H1 (cell line): ENCODE results near the gene YAP1. TPM values are rescaled to one million over a fixed set of nuclear protein-coding genes. Genes with fewer than 3 reads are reported as not detected.

Source experiments
- CTCF ChIA-PET: fragments of 300-600 bp; sonication (Branson Sonifier 250); formaldehyde crosslinking; loops from one replicate; lab custom pipeline; 2021; ENCODE audit not compliant: partially characterized antibody; lab: Charles Lee
- POLR2A ChIA-PET: fragments of 300-600 bp; sonication (Branson Sonifier 250); formaldehyde crosslinking; loops from one replicate; lab custom pipeline; 2021; ENCODE audit warnings: inconsistent platforms; ENCODE audit not compliant: partially characterized antibody; lab: Charles Lee
- DNase-seq, 2 experiments: peaks; one replicate each; pipeline versions ENCODE4 v3.0.0 to v3.0.0-alpha.2; 2010 to 2022; ENCODE audit warnings: low spot score in 2 of 2, low read depth in 1 of 2, mixed read lengths in 1 of 2
- FAIRE-seq: peaks from 2 replicates; lab custom pipeline; 2011; peaks lifted over from hg19 to GRCh38; lab: Jason Lieb, UNC
- H2AFZ ChIP-seq: 2 replicates; pipeline ENCODE4 v1.8.1; 2012; ENCODE audit warnings: low read length, inconsistent platforms
- H2AK5ac ChIP-seq: 2 replicates; pipeline ENCODE4 v1.6.1; 2013; ENCODE audit warnings: low read depth, low read length
- H2BK120ac ChIP-seq: replicated peaks from 2 replicates; pipeline ENCODE3; 2013; ENCODE audit warnings: low read depth, low read length, inconsistent platforms
- H2BK12ac ChIP-seq: 2 replicates; pipeline ENCODE4 v1.6.1; 2013; ENCODE audit warnings: low read depth, low read length
- H2BK15ac ChIP-seq: 2 replicates; pipeline ENCODE4 v1.6.1; 2013; ENCODE audit warnings: low read length
- H2BK20ac ChIP-seq: 2 replicates; pipeline ENCODE4 v1.6.1; 2013; ENCODE audit warnings: low read length
- H2BK5ac ChIP-seq: 2 replicates; pipeline ENCODE4 v1.6.1; 2013; ENCODE audit warnings: low read depth, low read length
- H3K14ac ChIP-seq: 2 replicates; pipeline ENCODE4 v1.6.1; 2013; ENCODE audit warnings: inconsistent platforms; ENCODE audit not compliant: insufficient read length
- H3K18ac ChIP-seq: 2 replicates; pipeline ENCODE4 v1.6.1; 2013; ENCODE audit warnings: low read length; ENCODE audit errors: extremely low read depth
- H3K23ac ChIP-seq: 2 replicates; pipeline ENCODE4 v1.6.1; 2013; ENCODE audit warnings: inconsistent platforms; ENCODE audit not compliant: insufficient read length
- H3K23me2 ChIP-seq: 2 replicates; pipeline ENCODE4 v1.6.1; 2013; ENCODE audit warnings: low read depth, low read length
- H3K27ac ChIP-seq: 2 replicates; pipeline ENCODE4 v1.6.1; 2011; ENCODE audit warnings: low read depth, low read length, inconsistent platforms
- H3K27me3 ChIP-seq, 4 experiments: replicated peaks in 1 of 4; 1 replicate in 1 of 4; 2 replicates in 3 of 4; pipeline versions ENCODE4 v1.6.1 to v1.8.1; 2011 to 2013; ENCODE audit warnings: low read length in 3 of 4, mild to moderate bottlenecking in 3 of 4, inconsistent platforms in 2 of 4, mixed read lengths in 2 of 4, moderate library complexity in 1 of 4; ENCODE audit not compliant: control insufficient read depth in 3 of 4, insufficient read depth in 3 of 4; ENCODE audit errors: extremely low read depth in 1 of 4
- H3K36me3 ChIP-seq, 4 experiments: 2 replicates each; pipeline versions ENCODE4 v1.6.1 to v1.8.1; 2011 to 2013; ENCODE audit warnings: mild to moderate bottlenecking in 4 of 4, low read length in 3 of 4, moderate library complexity in 2 of 4, control low read depth in 1 of 4, inconsistent platforms in 1 of 4; ENCODE audit not compliant: insufficient read depth in 4 of 4, control insufficient read depth in 2 of 4
- H3K4ac ChIP-seq: replicated peaks from 2 replicates; pipeline ENCODE3; 2013; ENCODE audit warnings: low read length, low read depth, mixed read lengths, inconsistent platforms; ENCODE audit not compliant: insufficient read length
- H3K4me1 ChIP-seq, 4 experiments: replicated peaks in 1 of 4; 1 replicate in 1 of 4; 2 replicates in 3 of 4; pipeline versions ENCODE4 v1.6.1 to v1.8.1; 2011 to 2013; ENCODE audit warnings: low read length in 3 of 4, inconsistent platforms in 2 of 4, mixed read lengths in 1 of 4; ENCODE audit not compliant: insufficient read depth in 4 of 4, control insufficient read depth in 3 of 4
- H3K4me2 ChIP-seq, 2 experiments: 2 replicates each; pipeline versions ENCODE4 v1.6.1 to v1.8.1; 2011 to 2013; ENCODE audit warnings: low read depth in 2 of 2, low read length in 2 of 2, control low read depth in 1 of 2, inconsistent platforms in 1 of 2, mild to moderate bottlenecking in 1 of 2; ENCODE audit not compliant: insufficient read depth in 1 of 2
- H3K4me3 ChIP-seq, 4 experiments: fragments of 200-600, 300-600 bp in 1 of 4; sonication (generic), shearing (Covaris generic), sonication (Bioruptor Twin) in 1 of 4; 2 replicates each; pipeline versions ENCODE4 v1.5.1 to v1.8.1; 2011 to 2016; ENCODE audit warnings: low read length in 4 of 4, low read depth in 3 of 4, control low read depth in 2 of 4, inconsistent platforms in 2 of 4, mild to moderate bottlenecking in 2 of 4, mixed read lengths in 1 of 4, moderate library complexity in 1 of 4; ENCODE audit not compliant: insufficient read depth in 2 of 4; ENCODE audit errors: extremely low read depth in 1 of 4
- H3K56ac ChIP-seq: replicated peaks from 2 replicates; pipeline ENCODE3; 2013; ENCODE audit warnings: low read depth, mild to moderate bottlenecking, mixed read lengths, low read length, inconsistent platforms; ENCODE audit not compliant: insufficient read length
- H3K79me1 ChIP-seq: 2 replicates; pipeline ENCODE4 v1.6.1; 2013; ENCODE audit warnings: low read depth, low read length, control low read depth
- H3K79me2 ChIP-seq, 2 experiments: 2 replicates each; pipeline versions ENCODE4 v1.6.1 to v1.8.1; 2012 to 2013; ENCODE audit warnings: low read length in 2 of 2, mild to moderate bottlenecking in 2 of 2, inconsistent platforms in 1 of 2; ENCODE audit not compliant: insufficient read depth in 2 of 2, control insufficient read depth in 1 of 2
- H3K9ac ChIP-seq, 4 experiments: replicated peaks in 1 of 4; 1 replicate in 1 of 4; 2 replicates in 3 of 4; pipeline versions ENCODE4 v1.6.1 to v1.8.1; 2011 to 2013; ENCODE audit warnings: low read depth in 3 of 4, low read length in 3 of 4, control low read depth in 2 of 4, mild to moderate bottlenecking in 2 of 4, moderate library complexity in 2 of 4, inconsistent platforms in 1 of 4; ENCODE audit errors: extremely low read depth in 1 of 4
- H3K9me3 ChIP-seq, 2 experiments: 2 replicates each; pipeline versions ENCODE4 v1.6.1 to v1.8.1; 2012 to 2013; ENCODE audit warnings: mild to moderate bottlenecking in 2 of 2, moderate library complexity in 2 of 2, control low read depth in 1 of 2, inconsistent platforms in 1 of 2, low read depth in 1 of 2, low read length in 1 of 2, mixed read lengths in 1 of 2; ENCODE audit not compliant: insufficient read depth in 2 of 2
- H4K20me1 ChIP-seq, 2 experiments: replicated peaks in 1 of 2; 2 replicates each; pipeline versions ENCODE3 to v1.8.1; 2011 to 2013; ENCODE audit warnings: inconsistent platforms in 2 of 2, low read length in 2 of 2, mild to moderate bottlenecking in 1 of 2; ENCODE audit not compliant: insufficient read depth in 2 of 2, control insufficient read depth in 1 of 2
- H4K5ac ChIP-seq: 2 replicates; pipeline ENCODE4 v1.6.1; 2013; ENCODE audit warnings: low read length, low read depth, mixed read lengths, inconsistent platforms; ENCODE audit not compliant: insufficient read length
- H4K8ac ChIP-seq: 2 replicates; pipeline ENCODE4 v1.8.0; 2013; ENCODE audit warnings: mild to moderate bottlenecking, moderate library complexity, low read length, inconsistent platforms; ENCODE audit not compliant: insufficient read depth; ENCODE audit errors: extremely low read depth
- H4K91ac ChIP-seq: replicated peaks from 2 replicates; pipeline ENCODE3; 2013; ENCODE audit warnings: low read length, mixed read lengths, inconsistent platforms; ENCODE audit not compliant: insufficient read length
- ATF2 ChIP-seq: IDR thresholded peaks from 2 replicates; pipeline ENCODE4 v1.6.1; 2012; ENCODE audit warnings: low read length, inconsistent platforms
- BACH1 ChIP-seq: IDR thresholded peaks from 2 replicates; pipeline ENCODE4 v1.6.1; 2012; ENCODE audit warnings: low read length, improper control_type of control experiment
- CHD1 ChIP-seq: IDR thresholded peaks from 2 replicates; pipeline ENCODE4 v1.6.1; 2012; ENCODE audit warnings: low read depth, low read length, improper control_type of control experiment
- EZH2 ChIP-seq: fragments of 200-600 bp; sonication (generic); IDR thresholded peaks from 2 replicates; pipeline ENCODE4 v1.7.1; 2012; ENCODE audit warnings: low read depth, mild to moderate bottlenecking, moderate library complexity, low read length, inconsistent platforms; ENCODE audit not compliant: severe bottlenecking
- FOSL1 ChIP-seq: IDR thresholded peaks from 2 replicates; pipeline ENCODE4 v1.6.1; 2011; ENCODE audit warnings: mild to moderate bottlenecking, low read depth, low read length, moderate library complexity; ENCODE audit not compliant: insufficient read depth
- JUN ChIP-seq: IDR thresholded peaks from 2 replicates; pipeline ENCODE4 v1.6.1; 2011; ENCODE audit warnings: low read depth, mild to moderate bottlenecking, improper control_type of control experiment, low read length
- KDM5A ChIP-seq: fragments of 200-600 bp; IDR thresholded peaks from 2 replicates; pipeline ENCODE4 v1.7.1; 2012; ENCODE audit warnings: mild to moderate bottlenecking, low read length, inconsistent platforms, mixed read lengths
- POU5F1 ChIP-seq: IDR thresholded peaks from 2 replicates; pipeline ENCODE4 v1.6.1; 2011; ENCODE audit warnings: low read depth, mild to moderate bottlenecking, low read length, moderate library complexity
- RAD21 ChIP-seq, 2 experiments: IDR thresholded peaks in 1 of 2; conservative IDR thresholded peaks in 1 of 2; 2 replicates each; pipeline ENCODE4 v1.6.1; 2011; ENCODE audit warnings: low read depth in 2 of 2, low read length in 2 of 2, improper control_type of control experiment in 1 of 2, inconsistent platforms in 1 of 2, mild to moderate bottlenecking in 1 of 2, moderate library complexity in 1 of 2
- RFX5 ChIP-seq: IDR thresholded peaks from 2 replicates; pipeline ENCODE4 v1.6.1; 2011; ENCODE audit warnings: low read depth, low read length, improper control_type of control experiment, borderline replicate concordance
- SUZ12 ChIP-seq: fragments of 200-600 bp; sonication (generic); IDR thresholded peaks from 2 replicates; pipeline ENCODE4 v1.6.1; 2012; ENCODE audit warnings: mild to moderate bottlenecking, inconsistent platforms, low read length, moderate library complexity, mixed read lengths
- TCF12 ChIP-seq: IDR thresholded peaks from 2 replicates; pipeline ENCODE4 v1.6.1; 2011; ENCODE audit warnings: low read depth, mild to moderate bottlenecking, low read length
- ZNF274 ChIP-seq: IDR thresholded peaks from 2 replicates; pipeline ENCODE4 v1.7.0; 2012; ENCODE audit warnings: low read length, borderline replicate concordance; ENCODE audit errors: extremely low read depth
- WGBS, 2 experiments: shearing (Covaris generic) in 1 of 2; methylation state at CpG; one replicate each; pipeline versions ENCODE4 v1.1.6 to v1.1.7; 2013 to 2015; ENCODE audit warnings: low lambda C conversion rate in 2 of 2, mixed read lengths in 2 of 2, inconsistent platforms in 1 of 2, low coverage in 1 of 2, missing lambda C conversion rate in 1 of 2; ENCODE audit not compliant: insufficient replicate concordance in 2 of 2, insufficient coverage in 1 of 2, insufficient read length in 1 of 2; ENCODE audit errors: extremely low coverage in 1 of 2, missing lambda C conversion rate in 1 of 2; 5-methylcytosine and 5-hydroxymethylcytosine counted together
- polyA plus RNA-seq, 7 experiments: library from polyadenylated mRNA; depleted of rRNA in 3 of 7; stranded (reverse) in 5 of 7; unstranded in 2 of 7; fragments of >200 nt in 5 of 7; fragments of 200-250 nt in 2 of 7; gene quantifications; 1 replicate in 5 of 7; 2 replicates in 1 of 7; 4 replicates in 1 of 7; pipeline versions ENCODE4 v1.2.1 to v1.2.3, GENCODE V29; 2011 to 2013; ENCODE audit warnings: missing spikeins in 2 of 7, mixed read lengths in 2 of 7
- total RNA-seq: library from RNA; stranded (reverse); fragmentation: NEBNext Ultra II Directional; extraction: Animal tissue kit (Norgen Biotek cat#: 25700); gene quantifications from 2 replicates; pipeline ENCODE4 v1.2.1, GENCODE V29; 2021

YAP1 gene
- total and polyA plus RNA-seq, 2 of the 8 experiments (the other 6 are each of a cell fraction or from before 2014, with no cell fraction given) = 62.0 to 108 TPM

- no peak overlapping the region for H2AK5ac ChIP-seq
- H3K4ac ChIP-seq = no peak overlapping the region
- no peak overlapping the region for H3K27ac ChIP-seq
- H3K23me2 ChIP-seq = no peaks in the 10 kb centered on the region
- H2BK120ac ChIP-seq = no peak overlapping the region
- no peak overlapping the region for H3K56ac ChIP-seq
- H3K18ac ChIP-seq = no peak overlapping the region
- no peak overlapping the region for H4K8ac ChIP-seq
- H4K20me1 ChIP-seq = peaks cover 0 to 3% of the 10 kb centered on the region in 2 experiments
- no peak for DNase-seq
- no peaks in the 10 kb centered on the region for H3K4me1 ChIP-seq
- H3K4me3 ChIP-seq = no peak overlapping the region
- CTCF ChIA-PET = interaction anchor here (1.3 to 3.4 kb wide), 4 partner anchors 10 to 106 kb away, joined by 3 to 10 read pairs (median 6); no protein-coding TSS in a partner anchor
- no peak overlapping the region for H2BK12ac ChIP-seq
- H3K4me2 ChIP-seq = no peak overlapping the region
- no peak overlapping the region for H2BK20ac ChIP-seq
- POLR2A ChIA-PET = no interaction called here
- no peak overlapping the region for H2AFZ ChIP-seq
- H3K9me3 ChIP-seq = no peaks in the 10 kb centered on the region
- no peak overlapping the region for H3K14ac ChIP-seq
- H3K36me3 ChIP-seq = no peaks in the 10 kb centered on the region
- no peak for FAIRE-seq
- H3K23ac ChIP-seq = no peak overlapping the region
- no peak overlapping the region for H4K5ac ChIP-seq
- WGBS, 2 experiments = 87% methylated on average over 2 of the region's 2 CpGs; no CpG with 5 or more reads in 1 of the 2 experiments
- H2BK5ac ChIP-seq = no peak overlapping the region
- no peak overlapping the region for H2BK15ac ChIP-seq
- peaks cover 4 to 96% of the 10 kb centered on the region in 2 experiments for H3K79me2 ChIP-seq
- peaks cover 4% of the 10 kb centered on the region for H3K79me1 ChIP-seq
- no peaks in the 10 kb centered on the region for H3K27me3 ChIP-seq
- no peak overlapping the region for H3K9ac ChIP-seq
- H4K91ac ChIP-seq = no peak overlapping the region
- no peak for TF ChIP-seq RFX5
- TF ChIP-seq EZH2 = no peak
- TF ChIP-seq SUZ12 = no peak
- TF ChIP-seq BACH1 = no peak
- TF ChIP-seq ZNF274 = no peak
- TF ChIP-seq ATF2 = no peak
- TF ChIP-seq FOSL1 = no peak
- TF ChIP-seq RAD21 (IDR thresholded peaks at IDR 0.05 in 1 of 2, conservative IDR thresholded peaks at IDR 0.05 in 1 of 2; ENCODE audit: low read depth in 2 of 2, low read length in 2 of 2) = no peak
- no peak for TF ChIP-seq CHD1
- no peak for TF ChIP-seq KDM5A
- no peak for TF ChIP-seq JUN
- no peak for TF ChIP-seq TCF12
- no peak for TF ChIP-seq POU5F1
Observed at GRCh38 chr11:102147632-102148031, 37.4 kb downstream of the YAP1 start.
